ENCODE measurements around the gene ATRN. TPM values are rescaled to one million over a fixed set of nuclear protein-coding genes. Genes with fewer than 3 reads are reported as not detected.

The ATRN gene
- total and polyA plus RNA-seq, 4 donors: 8.4 to 104 (median 46.0) TPM

DNA sequence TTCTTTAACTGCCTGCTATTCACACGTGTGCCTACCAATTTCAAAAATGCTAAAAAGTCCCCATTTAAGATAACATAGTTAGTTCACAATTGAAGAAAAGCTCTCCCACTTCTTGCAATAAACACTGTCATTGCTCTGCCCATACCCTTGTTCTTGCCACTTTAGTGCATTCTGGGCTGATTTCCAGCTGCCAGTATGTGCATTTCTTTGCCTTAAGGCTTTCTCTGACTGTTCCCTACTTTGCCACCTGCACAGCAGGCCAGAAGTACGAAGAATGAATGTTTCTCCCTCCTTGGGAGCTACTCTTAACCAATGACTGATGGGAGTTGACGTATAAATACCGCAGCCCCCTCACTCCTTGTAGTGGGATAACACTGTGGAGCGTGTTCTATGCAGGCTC lies 16.0 kb upstream of the ATRN start:
- H3K36me3 ChIP-seq (ENCODE audit: control insufficient read depth in 4 of 4, insufficient read depth in 3 of 4, low read depth in 1 of 4, low read length in 3 of 4): no peaks in the 10 kb centered on the region
- 70% methylated on average over 5 of the region's 5 CpGs for WGBS
- no peak overlapping the region for H3K4me3 ChIP-seq (ENCODE audit: low read depth in 1 of 3, low read length in 3 of 3)
- H3K9me3 ChIP-seq (ENCODE audit: control insufficient read depth in 4 of 4, low read length in 3 of 4): no peaks in the 10 kb centered on the region
- H3K27ac ChIP-seq (ENCODE audit: low read depth in 1 of 2, low read length in 2 of 2): no peak overlapping the region
- H3K27me3 ChIP-seq (ENCODE audit: control insufficient read depth in 4 of 4, insufficient read depth in 4 of 4, low read length in 3 of 4): no peaks in the 10 kb centered on the region
- no peak for DNase-seq (ENCODE audit: low spot score)
- H3K9ac ChIP-seq (ENCODE audit: low read depth in 1 of 2, low read length in 2 of 2): no peak overlapping the region
- no peaks in the 10 kb centered on the region for H3K4me1 ChIP-seq (ENCODE audit: control insufficient read depth in 4 of 4, insufficient read depth in 4 of 4, low read length in 3 of 4)
- TF ChIP-seq FOXA1 (IDR thresholded peaks at IDR 0.05) (no peak), HNF4G (IDR thresholded peaks at IDR 0.05) (no peak), GABPA (IDR thresholded peaks at IDR 0.05 in 1 of 2, conservative IDR thresholded peaks at IDR 0.05 in 1 of 2) (no peak), HNF4A (conservative IDR thresholded peaks at IDR 0.05) (no peak), YY1 (IDR thresholded peaks at IDR 0.05) (no peak), EGR1 (IDR thresholded peaks at IDR 0.05; ENCODE audit: low read depth in 2 of 2) (no peak)
- TF ChIP-seq, protein P1, sequence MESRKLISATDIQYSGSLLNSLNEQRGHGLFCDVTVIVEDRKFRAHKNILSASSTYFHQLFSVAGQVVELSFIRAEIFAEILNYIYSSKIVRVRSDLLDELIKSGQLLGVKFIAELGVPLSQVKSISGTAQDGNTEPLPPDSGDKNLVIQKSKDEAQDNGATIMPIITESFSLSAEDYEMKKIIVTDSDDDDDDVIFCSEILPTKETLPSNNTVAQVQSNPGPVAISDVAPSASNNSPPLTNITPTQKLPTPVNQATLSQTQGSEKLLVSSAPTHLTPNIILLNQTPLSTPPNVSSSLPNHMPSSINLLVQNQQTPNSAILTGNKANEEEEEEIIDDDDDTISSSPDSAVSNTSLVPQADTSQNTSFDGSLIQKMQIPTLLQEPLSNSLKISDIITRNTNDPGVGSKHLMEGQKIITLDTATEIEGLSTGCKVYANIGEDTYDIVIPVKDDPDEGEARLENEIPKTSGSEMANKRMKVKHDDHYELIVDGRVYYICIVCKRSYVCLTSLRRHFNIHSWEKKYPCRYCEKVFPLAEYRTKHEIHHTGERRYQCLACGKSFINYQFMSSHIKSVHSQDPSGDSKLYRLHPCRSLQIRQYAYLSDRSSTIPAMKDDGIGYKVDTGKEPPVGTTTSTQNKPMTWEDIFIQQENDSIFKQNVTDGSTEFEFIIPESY (IDR thresholded peaks at IDR 0.05): no peak

DNA sequence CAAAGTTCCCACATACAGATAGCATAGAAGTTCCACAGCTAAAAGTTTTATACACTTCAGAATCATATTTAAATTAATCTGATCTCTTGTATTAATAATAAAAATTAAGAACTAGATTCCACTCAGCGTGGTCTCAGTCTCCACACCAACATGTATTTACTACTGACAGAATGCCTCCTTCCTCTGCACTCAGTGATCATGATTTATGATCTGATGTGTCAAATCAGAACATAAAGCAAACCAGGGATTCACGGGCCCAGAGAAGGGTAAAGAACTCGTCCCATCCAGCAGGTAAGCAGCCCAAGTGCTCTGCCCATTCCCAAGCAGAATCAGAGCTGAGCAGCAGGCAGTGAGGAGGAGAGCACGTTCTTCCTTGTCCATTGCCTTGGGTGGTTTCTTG lies 14.2 kb upstream of the ATRN start:
- TF ChIP-seq RAD21 (IDR thresholded peaks at IDR 0.05) (no peak), HNF4G (IDR thresholded peaks at IDR 0.05) (no peak)
- TF ChIP-seq, protein P2, sequence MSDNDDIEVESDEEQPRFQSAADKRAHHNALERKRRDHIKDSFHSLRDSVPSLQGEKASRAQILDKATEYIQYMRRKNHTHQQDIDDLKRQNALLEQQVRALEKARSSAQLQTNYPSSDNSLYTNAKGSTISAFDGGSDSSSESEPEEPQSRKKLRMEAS (IDR thresholded peaks at IDR 0.05): no peak
- Histone ChIP-seq H3K27me3 (ENCODE audit: control insufficient read depth in 4 of 4, insufficient read depth in 4 of 4, low read length in 3 of 4) (no peaks in the 10 kb centered on the region), H3K36me3 (ENCODE audit: control insufficient read depth in 4 of 4, insufficient read depth in 3 of 4, low read depth in 1 of 4, low read length in 3 of 4) (no peaks in the 10 kb centered on the region), H3K27ac (ENCODE audit: low read depth in 1 of 2, low read length in 2 of 2) (no peak overlapping the region), H3K9me3 (ENCODE audit: control insufficient read depth in 4 of 4, low read length in 3 of 4) (no peaks in the 10 kb centered on the region), H3K9ac (ENCODE audit: low read depth in 1 of 2, low read length in 2 of 2) (no peak overlapping the region), H3K4me1 (ENCODE audit: control insufficient read depth in 4 of 4, insufficient read depth in 4 of 4, low read length in 3 of 4) (no peaks in the 10 kb centered on the region), H3K4me3 (ENCODE audit: low read depth in 1 of 3, low read length in 3 of 3) (no peak overlapping the region)
- WGBS: 80% methylated on average over 4 of the region's 4 CpGs
- no peak for DNase-seq (ENCODE audit: low spot score)

DNA sequence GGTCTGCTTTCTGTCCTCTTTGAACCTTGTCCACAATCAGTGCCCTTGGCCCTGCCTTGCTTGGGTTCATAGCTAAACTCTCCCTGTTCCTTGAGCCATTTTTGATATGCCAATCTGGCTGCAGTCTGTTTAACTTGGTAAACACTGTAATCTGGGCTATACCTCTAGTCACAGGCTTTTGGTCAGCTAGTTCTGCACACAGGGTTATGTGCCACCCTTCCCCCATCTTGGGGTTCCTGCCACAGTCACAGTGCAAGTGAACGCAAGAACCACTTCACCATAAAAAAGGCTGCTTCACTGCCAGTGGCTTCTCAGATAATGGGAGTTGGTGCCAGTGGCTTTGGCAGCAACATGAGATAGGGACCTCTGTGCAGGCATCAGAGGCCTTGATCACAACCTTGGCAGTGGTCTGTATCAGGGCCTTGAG lies 10.9 kb upstream of the ATRN start:
- 94% methylated on average over 1 of the region's 1 CpG for WGBS
- Histone ChIP-seq H3K36me3 (ENCODE audit: control insufficient read depth in 4 of 4, insufficient read depth in 3 of 4, low read depth in 1 of 4, low read length in 3 of 4) (no peaks in the 10 kb centered on the region), H3K27ac (ENCODE audit: low read depth in 1 of 2, low read length in 2 of 2) (no peak overlapping the region), H3K4me1 (ENCODE audit: control insufficient read depth in 4 of 4, insufficient read depth in 4 of 4, low read length in 3 of 4) (no peaks in the 10 kb centered on the region), H3K27me3 (ENCODE audit: control insufficient read depth in 4 of 4, insufficient read depth in 4 of 4, low read length in 3 of 4) (no peaks in the 10 kb centered on the region), H3K4me3 (ENCODE audit: low read depth in 1 of 3, low read length in 3 of 3) (no peak overlapping the region), H3K9me3 (ENCODE audit: control insufficient read depth in 4 of 4, low read length in 3 of 4) (no peaks in the 10 kb centered on the region), H3K9ac (ENCODE audit: low read depth in 1 of 2, low read length in 2 of 2) (no peak overlapping the region)
- TF ChIP-seq HNF4A (conservative IDR thresholded peaks at IDR 0.05) (no peak), TAF1 (conservative IDR thresholded peaks at IDR 0.05) (no peak), FOXA2 (IDR thresholded peaks at IDR 0.05) (no peak), JUND (IDR thresholded peaks at IDR 0.05) (no peak)
- TF ChIP-seq, protein P3, sequence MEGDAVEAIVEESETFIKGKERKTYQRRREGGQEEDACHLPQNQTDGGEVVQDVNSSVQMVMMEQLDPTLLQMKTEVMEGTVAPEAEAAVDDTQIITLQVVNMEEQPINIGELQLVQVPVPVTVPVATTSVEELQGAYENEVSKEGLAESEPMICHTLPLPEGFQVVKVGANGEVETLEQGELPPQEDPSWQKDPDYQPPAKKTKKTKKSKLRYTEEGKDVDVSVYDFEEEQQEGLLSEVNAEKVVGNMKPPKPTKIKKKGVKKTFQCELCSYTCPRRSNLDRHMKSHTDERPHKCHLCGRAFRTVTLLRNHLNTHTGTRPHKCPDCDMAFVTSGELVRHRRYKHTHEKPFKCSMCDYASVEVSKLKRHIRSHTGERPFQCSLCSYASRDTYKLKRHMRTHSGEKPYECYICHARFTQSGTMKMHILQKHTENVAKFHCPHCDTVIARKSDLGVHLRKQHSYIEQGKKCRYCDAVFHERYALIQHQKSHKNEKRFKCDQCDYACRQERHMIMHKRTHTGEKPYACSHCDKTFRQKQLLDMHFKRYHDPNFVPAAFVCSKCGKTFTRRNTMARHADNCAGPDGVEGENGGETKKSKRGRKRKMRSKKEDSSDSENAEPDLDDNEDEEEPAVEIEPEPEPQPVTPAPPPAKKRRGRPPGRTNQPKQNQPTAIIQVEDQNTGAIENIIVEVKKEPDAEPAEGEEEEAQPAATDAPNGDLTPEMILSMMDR (IDR thresholded peaks at IDR 0.05; ENCODE audit: low read depth, low read length, missing input control): no peak
- TF ChIP-seq, protein P4, sequence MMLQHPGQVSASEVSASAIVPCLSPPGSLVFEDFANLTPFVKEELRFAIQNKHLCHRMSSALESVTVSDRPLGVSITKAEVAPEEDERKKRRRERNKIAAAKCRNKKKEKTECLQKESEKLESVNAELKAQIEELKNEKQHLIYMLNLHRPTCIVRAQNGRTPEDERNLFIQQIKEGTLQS (IDR thresholded peaks at IDR 0.05): no peak
- TF ChIP-seq, protein P2 (IDR thresholded peaks at IDR 0.05): no peak
- no peak for DNase-seq (ENCODE audit: low spot score)

All from liver (tissue), 9 donors.